Measurements from ENCODE around the gene IL4I1.

IL4I1 gene

GRCh38 chr19:49877879-49878743 lies 18.6 kb downstream of the IL4I1 start:
- peak; percentile 90 for DNase-seq

DNA sequence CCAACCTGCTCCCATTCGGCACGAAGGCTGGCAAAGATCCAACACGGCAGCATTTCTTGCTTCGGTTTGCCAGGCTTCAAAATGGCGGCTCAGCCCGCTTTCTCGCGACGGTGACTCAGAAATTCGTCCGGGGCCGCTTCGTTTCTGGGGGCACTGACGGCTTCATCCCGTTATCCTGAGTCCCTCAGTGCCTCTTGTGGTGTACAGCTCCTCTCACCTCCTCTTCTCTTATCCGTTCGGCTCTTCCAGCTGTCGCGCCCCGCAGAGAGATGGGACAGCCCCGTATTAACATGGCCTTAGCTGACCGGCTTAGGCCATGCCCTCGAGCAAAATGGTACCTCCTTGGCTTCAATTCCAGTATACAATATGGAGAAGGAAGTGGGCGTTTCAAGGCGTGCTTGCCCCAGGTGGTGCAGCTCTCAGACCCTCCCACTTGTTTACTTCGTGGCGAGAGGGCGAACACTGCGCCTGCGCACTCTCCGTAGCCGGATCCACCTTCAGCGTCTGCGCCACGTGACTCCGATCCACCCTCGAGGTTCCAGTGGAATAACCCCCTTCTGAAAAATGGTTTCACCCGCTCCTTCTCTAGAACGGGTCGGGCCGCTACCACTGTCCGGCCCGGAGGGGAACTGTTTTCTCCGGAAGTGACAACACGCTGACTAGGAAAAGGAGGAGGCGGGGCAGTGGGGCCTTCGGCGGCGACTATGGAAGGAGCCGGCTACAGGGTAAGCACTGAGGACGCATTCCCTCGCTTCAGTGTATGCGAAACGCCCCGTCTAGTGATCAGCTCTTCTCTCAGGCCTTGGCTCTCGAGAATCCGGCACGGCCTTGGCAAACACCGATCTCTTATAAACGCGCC lies 19.4 kb downstream of the IL4I1 start, which contains the start of the genes AKT1S1 and TBC1D17:
AKT1S1 (minus strand) TSS at position 336 of the 859 bp plus-strand sequence. CDS start 4,060 bp downstream, outside the sequence.
TBC1D17 (plus strand) TSS at position 683 of the 859 bp plus-strand sequence; CDS start at position 705, 22 bp downstream.
- DNase-seq = peak; percentile 100

DNA sequence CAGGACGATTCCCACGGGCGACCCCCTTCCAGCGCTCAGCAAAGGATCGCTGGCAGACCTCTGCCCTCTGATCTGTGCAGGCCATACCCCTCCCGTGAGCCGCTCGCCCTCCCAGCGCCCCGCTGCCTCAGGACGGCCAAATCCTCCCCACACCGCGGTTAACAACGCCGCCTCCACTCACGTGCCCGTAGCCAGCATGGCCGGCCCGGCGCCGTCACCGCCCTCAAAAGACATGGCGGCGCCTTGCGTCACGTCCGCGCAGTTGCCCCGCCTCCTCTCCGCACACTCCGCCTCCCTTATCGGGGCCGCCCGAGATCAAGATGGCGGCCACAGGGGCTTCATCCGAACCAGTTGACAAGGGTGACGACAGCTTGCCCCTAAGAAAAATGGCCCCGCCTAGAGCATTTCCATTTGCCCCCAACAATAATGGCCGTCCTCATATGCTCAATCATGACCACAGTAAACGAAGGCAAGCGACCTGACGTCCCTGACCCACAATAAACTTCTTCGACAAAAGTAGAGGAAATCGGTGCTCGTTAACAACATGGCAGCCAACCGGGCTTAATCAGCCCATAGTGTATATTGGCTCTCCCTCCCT lies 20.2 kb downstream of the IL4I1 start:
- DNase-seq = peak; percentile 98

DNA sequence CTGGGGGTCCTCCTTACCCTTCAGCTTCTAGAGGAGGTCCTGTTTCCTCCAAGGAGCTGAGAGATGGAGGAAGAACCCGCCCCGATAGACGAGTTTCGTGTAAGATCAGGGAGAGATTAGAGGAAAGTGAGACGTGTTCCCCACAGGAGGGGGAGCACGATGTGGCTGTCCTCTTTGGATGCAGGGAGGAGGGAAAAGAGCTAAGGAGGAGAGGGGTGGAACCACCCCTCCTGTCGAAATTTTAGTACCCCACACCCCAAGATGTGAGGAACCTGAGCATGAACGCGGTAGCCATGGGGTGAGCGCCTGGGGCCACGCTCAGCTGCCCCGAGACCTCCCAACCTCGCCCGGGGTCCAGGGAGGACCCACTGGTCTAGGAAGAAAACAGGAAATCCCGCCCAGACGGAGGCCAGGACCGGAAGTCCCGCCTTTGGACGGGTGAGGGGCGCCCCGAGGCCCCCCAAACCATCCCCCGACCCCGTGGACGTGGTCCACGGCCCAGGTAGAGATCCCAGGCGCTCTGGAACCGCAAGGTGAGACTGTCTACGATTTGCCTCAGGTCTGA lies 20.7 kb downstream of the IL4I1 start:
- DNase-seq = peak; percentile 16

- no peak for DNase-seq
These were observed 21.5 kb downstream of the IL4I1 start for GRCh38 chr19:49875177-49875576.

DNA sequence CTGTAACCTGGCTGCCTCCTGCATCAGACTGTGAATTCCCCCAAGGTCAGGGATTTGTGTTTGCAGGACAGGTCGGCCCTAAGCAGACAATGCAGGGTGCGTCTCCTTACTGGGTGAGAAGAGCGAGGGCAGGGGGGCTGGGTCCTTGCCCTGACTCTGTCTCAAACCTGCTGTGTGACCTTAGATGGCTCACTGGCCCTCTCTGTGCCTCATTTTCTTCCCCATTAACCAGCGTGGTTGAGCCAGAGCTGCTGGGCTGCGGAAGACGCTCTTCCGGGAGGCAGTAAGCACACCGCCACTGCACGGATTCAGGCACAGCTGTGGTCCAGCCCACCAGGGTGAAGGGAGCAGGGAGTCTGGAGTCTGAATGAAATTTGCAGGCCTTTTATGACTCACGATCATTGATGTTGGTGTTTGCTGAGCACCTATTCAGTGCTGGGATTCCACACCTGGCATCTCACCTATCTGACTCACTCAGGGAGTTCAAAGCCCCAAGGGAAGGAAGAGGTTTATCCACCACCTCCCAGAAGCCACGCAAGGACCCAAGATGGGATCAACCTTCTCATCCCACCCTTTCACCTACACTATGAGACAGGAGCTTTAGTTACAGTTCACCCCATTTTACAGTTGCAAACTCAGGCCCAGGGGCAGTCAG lies 22.1 kb downstream of the IL4I1 start:
- DNase-seq = no peak

- no peak for DNase-seq
These were observed 22.9 kb downstream of the IL4I1 start for GRCh38 chr19:49873834-49874233.

DNA sequence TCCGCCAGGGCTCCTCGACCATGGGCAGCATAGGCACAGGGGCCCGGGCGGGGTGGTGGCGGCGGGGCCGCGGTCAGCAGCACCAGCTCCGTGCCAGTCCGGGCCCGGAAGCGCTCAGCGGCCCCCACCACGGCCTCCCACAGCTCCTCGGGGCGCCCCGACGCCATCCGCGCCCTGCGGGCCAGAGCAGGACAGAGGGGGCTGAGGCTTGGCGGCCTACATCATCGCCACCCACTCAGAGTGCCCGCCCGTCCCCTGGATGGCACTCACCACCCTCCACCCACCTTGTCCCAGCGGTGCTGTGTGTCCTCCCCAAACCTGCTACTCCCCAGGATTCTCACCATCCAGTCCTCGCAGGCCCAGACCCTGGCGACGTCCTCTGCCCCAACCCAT lies 23.6 kb downstream of the IL4I1 start:
- no peak for DNase-seq

DNA sequence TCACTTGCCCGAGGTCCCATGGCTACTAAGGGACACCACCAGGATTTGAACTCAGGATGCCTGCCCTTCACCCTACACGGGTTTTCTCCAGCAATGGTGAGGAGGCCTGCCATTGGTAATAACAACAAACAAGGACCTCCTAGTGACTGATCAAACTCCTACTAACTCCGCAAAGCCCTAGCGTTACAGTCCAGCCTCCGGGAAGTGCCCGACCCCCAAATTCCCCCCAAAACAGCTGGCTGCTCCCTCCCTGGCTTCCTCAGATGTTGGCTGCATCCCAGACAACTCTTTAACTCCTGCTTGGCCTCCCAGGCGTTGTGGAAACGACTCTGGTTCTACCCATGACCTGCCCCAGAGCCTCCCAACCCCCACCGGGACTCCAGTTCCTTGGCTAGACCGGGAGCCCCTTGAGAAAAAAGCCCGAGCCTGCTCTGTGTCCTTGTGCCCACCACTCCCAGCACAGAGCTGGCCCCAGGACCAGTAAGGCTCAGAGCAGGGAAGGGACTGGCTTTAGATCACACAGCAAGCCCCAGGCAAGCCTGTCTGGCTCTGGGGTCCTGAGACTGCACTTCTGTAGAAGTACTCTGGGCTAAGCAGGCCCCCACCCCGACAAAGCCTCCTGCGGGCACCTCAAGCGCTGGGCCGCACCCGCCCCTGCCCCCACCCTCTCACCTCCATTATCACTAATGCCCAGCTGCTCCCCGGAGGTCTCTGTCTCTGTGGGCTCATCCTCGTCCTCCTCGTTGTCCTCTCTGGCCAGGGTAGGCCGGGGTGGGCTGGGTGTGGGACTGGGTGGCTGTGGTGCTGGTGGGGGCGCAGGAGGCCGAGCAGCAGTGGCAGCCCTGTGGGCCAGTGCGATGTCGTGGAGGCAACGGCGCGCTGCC lies 24.2 kb downstream of the IL4I1 start:
- no peak for DNase-seq

GRCh38 chr19:49871349-49871985 lies 25.2 kb downstream of the IL4I1 start:
- no peak for DNase-seq

DNA sequence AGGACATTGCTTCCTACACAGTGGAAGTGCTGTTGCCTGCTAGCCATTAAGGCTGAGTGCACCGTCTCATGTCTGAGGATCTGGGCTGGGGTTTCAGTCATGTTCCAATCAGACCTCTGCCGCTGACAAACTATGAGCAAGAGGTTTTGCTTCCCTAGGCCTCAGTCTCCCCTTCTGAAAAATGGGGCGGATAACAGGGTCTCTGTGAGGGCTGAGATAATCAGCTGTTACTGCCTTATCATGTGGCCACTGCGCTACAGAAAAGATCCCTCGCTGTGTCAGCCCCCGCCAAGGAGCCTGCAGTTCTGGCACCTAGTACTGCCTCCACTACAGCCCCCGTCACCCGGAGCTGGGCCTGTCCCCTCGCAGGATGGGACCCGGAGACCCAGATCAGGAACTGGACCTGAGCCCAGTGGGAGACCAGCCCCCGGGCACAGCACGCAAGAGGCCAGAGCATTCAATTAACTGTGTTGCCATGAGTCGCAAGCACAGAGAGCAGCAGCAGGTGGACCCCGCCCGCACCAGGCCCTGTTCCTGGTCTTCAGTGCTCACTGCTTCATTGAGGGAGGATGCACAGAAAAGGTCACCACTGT lies 26.3 kb downstream of the IL4I1 start:
- DNase-seq = no peak

GRCh38 chr19:49869484-49870308 lies 27.0 kb downstream of the IL4I1 start:
- peak; percentile 98 for DNase-seq

DNA sequence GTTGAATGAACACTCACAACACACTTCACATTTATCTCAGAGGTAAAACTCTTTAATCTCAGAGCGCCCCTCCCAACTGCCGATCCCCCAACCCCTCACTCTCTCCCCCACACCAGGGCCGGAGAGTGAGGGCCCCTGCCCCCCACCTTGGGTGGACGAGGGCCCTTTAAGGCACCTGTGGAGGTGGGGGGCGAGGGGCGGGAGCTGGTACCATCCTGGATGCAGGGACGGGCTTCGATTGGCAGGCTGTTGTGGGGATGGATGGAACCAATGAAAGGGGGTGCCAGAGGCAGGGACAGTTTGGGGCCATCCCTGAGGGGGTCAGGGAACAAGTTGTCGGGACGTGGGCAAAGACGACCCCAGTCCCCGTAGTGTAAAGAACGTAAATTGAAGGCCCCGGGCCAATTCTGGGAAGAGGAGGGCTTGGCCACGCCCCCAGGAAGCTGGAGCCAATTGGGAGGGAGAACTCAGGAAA lies 27.6 kb downstream of the IL4I1 start:
- DNase-seq = no peak

DNA sequence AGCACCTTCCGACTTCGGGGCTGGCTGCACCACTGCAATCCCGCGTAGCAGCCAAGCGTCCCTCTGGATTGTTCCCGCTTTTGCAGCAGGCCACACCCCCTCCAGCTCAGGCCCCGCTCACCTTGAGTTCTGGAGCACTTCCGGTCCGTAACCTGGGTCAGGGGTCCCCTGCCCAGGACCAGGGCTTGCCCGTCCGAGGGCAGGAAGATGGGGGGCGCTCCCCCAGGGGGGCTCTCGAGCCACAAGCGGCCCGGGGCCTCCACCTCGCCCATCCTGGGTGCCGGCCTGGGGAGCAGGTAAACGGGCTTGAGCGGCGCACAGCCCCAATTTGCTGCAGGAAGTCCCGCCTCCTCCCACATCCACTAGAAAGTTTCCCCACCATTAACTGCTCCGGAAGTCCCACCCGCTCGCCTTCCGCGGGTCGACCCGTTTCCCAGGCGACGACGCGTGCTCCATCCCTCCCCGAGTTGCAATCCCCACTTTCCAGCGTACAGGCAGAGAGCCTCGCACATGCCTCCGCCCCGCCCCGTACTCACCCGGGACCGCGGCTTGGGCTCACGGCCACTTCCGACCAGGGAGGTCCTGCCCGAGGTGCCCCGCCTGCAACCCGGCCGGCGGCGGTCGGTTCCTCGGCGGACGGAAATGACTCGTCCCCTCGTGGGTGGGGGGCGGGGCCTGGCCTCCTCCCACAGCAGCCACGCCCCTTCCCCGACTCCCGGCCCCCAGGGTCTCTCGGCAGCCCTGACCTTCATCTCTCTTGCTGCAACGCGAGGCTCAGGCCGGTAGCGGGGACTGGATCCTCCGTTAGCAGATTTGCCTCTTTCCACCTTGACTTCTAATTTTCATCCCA lies 29.5 kb downstream of the IL4I1 start, which contains the start of gene PNKP:
PNKP (minus strand) TSS at position 644 of the 850 bp plus-strand sequence; CDS start at position 272, 372 bp downstream.
- DNase-seq = peak; percentile 88

DNA sequence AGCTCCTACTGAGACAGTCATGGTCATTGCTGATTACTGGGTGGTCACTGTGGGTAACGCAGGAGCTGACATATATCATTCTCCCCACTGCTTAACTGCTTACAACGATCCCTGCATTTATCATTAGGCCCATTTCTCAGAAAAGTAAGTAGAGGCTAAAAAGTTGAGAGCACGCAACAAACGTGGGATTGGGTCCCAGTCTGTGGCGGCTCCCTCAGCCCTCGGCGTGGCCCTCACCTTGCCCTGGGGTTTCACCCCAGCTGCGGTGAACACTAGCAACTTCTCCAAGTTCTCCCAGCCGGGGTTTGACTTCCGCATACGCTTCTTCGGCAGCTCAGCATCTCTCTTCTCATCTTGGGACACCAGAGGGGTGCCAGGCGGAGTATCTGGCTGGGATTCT lies 31.8 kb downstream of the IL4I1 start:
- DNase-seq = no peak

DNA sequence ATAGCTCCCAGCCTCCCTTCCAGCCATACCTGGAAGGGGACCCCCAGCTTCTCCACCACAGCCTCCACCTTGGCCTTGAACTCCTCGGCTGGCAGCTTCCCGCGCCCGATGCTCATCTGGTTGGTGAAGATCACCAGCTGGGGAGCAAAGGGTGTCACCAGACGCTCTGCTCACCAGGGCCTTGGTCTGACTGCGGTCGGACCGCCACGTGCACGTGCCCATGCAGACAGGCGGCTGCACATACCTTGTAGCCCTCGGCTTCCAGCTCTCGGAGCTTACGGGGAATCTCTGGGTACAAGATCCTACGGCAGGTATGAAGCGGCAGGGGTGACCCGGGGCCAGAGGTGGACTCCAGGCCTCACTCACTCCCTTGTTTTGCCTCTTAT lies 32.8 kb downstream of the IL4I1 start:
- no peak for DNase-seq

DNA sequence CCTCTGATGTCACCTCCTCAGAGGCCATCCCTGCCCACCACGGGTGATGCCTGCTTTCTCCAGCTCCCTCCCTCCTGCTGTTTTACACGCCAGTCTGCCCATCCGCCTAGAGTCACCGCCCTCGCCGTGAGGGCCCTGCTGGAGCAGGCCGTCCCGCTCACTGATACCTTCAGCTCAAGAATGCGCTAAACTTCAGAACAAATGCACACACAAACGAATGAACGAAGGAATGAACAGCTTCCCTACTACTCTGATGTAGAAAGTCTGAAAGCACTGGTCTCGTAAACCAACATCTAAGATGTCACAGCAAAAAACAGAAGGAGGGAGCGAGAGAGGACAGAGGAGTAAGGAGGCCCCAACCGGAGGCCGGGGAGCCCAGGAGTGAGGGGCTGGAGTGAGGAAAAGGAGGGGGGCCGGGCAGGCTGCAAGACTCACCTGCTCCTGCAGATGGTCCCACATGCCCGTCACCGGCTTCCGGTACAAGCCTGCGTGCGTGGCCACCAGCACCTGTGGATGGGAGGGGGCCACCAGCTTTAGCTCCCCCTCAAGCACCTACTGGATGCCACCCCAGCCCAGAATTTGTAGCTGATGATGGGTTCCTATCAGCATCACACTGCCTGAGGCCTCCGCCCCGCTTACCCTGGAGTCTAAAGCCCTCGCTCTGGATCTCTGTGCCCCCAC lies 33.3 kb downstream of the IL4I1 start:
- DNase-seq = no peak
